GM12891 (cell line): ENCODE data around the gene FOXP3.

Experiments
- POLR2A ChIP-seq: IDR thresholded peaks from 2 replicates; pipeline ENCODE4 v1.6.1; 2011; ENCODE audit warnings: low read depth, low read length, control low read depth
- POLR2AphosphoS5 ChIP-seq: IDR thresholded peaks from 2 replicates; pipeline ENCODE4 v1.6.1; 2011; ENCODE audit warnings: low read depth, low read length, control low read depth
- POU2F2 ChIP-seq: IDR thresholded peaks from 2 replicates; pipeline ENCODE4 v1.6.1; 2011; ENCODE audit warnings: low read depth, mild to moderate bottlenecking, control low read depth, low read length, moderate library complexity
- SPI1 ChIP-seq: IDR thresholded peaks from 2 replicates; pipeline ENCODE4 v1.6.1; 2011; ENCODE audit warnings: low read depth, low read length, control low read depth
- TAF1 ChIP-seq: IDR thresholded peaks from 2 replicates; pipeline ENCODE4 v1.6.1; 2011; ENCODE audit warnings: low read depth, low read length, control low read depth

GRCh38 chrX:49225858-49226257, 38.7 kb downstream of the FOXP3 start:
- TF ChIP-seq POLR2A (no peak), POLR2AphosphoS5 (no peak), TAF1 (no peak), SPI1 (no peak), POU2F2 (no peak)
